CD4-positive, alpha-beta T cell treated with Interleukin-12 subunit alpha and Interleukin-12 subunit beta, for 1 hour (primary cell): ENCODE data around the gene GADD45B.
"Not testable (repeated sequence)": the region's sequence is repeated elsewhere in the genome, so short reads cannot be mapped to it uniquely, and the experiment has no call there.

Source experiments
- DNase-seq: peaks from one replicate; pipeline ENCODE4 v3.0.0-alpha.2; 2020

GADD45B gene

GRCh38 chr19:2469915-2470200 is 6.1 kb upstream of the GADD45B start:
- not testable (repeated sequence) for DNase-seq

DNA sequence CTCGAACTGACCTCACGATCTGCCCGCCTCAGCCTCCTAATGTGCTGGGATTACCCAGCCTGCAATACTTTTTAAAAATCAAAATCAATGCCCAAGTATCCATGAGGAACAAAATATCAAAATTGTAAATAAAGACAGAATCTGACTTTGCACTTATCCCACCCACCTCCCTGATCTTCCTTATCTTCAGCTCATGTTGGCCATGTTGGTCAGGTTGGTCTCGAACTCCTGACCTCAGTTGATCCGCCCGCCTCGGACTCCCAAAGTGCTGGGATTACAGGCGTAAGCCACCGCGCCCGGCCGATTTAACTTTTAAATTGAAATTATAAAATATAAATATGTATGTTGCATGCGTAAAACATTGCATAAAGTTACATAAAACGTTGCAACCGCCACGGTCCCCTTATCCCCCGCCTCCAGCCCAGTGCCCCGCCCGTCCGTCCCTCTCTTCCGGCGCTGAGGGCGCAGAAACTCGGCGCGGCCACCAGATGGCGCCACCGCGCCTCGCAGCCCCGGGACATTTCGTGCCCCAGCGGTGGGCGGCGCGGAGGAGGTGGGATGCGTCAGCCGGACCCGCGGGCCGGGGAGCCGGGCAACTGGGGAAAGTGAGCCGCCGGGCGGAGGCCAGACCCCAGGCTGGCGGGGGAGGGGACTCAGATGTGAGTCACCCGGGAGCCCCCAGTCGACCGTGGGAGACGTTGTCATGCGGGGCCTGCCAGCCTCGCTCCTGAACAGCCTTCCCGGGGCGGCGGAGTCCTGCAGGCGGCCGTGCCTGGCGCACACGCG is 1.5 kb upstream of the GADD45B start:
- peak; percentile 88 for DNase-seq

DNA sequence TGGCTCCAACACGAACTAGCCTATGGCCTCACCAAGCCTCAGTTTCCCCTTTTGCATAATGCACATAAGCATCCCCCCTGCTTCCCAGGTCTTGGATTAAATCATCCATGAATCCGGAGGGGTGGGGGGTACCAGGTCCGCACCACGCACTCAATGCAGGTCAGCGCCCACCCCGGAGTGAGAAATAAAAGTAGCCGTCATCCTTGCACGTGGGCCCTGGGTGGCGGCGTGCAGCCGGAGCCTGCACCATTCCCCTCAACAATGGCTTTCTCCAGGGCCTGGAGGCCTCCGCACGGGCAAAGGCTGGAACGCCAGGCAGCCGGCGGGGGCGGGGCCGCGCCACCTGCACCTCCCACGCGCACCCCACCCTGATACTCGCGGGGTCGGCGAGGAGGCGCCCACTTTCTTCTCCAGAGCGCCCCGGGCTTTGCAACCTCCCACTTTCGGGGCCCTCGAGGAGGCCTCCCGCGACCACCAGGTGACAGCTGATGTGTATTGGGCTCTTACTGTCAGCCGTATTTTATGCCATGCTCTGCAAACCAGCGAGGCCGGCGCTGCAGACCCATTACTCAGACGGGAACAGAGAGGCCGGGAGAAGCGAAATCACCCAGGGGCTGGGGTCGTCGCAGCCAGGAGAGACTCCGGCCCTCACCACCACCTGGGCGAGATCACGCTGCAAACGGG is 767 bp upstream of the GADD45B start:
- DNase-seq: peak; percentile 58

GRCh38 chr19:2476451-2477140 is 669 bp downstream of the GADD45B start:
- DNase-seq: peak; percentile 65

GRCh38 chr19:2477141-2477710 is 1.3 kb downstream of the GADD45B start:
- no peak for DNase-seq

- no peak for DNase-seq
These were observed 1.8 kb downstream of the GADD45B start for GRCh38 chr19:2477732-2478191.

DNA sequence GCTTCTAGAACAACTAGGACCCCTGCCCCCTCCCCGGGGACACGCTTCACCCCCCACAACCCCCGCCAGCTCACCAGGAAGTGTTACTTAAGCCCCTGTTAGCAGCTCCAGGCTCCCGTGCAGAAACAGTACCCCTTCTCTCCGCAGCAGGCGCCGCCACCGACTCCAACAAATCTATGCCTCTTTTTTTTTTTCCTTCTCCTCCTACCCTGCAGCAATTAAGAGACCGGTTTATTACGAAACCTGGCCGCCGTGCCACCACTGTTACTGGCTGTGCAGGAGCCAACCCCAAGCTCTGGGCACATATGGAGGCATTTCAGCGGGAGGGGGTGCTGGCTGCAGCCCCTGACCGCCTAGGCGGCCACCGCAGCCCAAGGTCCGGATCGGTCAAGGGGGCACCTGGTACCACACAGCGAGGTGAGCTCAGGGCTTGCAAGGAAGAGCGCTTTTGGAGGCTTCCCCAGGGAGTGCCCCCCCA is 2.4 kb downstream of the GADD45B start:
- peak; percentile 55 for DNase-seq

DNA sequence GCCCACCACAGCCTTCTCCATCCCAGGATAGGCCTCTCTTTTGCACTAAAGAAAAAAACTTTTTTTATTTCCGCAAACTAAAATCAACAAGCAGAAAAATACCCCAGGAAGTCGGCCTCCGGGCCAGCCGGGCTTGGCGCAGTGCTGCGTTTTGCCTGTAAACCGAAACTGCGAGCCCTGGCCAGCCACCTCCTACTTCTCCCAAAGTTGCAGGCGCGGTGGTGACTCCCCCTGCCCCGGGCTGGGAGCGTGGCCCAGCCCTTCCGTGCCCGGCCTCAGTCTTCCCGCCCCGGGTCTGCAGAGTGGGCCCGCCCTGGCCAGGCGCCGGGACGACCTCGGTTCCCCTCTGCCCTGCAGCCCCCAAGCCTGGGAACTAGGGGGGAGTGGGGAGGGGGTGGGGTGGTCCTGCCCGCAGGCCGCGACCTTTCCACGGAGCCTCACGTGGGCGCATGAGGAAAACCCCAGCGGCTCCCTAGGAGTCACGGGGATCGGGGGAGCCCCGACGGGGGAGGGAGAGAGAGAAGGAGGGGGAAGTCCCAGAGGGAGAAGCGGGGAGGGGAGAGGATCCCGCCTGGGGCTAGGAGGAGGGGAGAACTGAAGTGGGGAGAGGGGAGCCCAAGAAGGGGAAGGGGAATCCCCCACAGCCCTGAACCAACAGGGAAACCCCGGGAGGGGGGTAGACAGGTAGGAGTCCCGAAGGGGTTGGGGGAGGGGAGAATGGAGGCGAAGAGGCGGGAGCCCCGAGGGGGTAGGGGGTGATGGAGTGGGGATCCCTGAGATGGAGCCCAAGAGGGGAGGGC is 3.0 kb downstream of the GADD45B start:
- DNase-seq: peak; percentile 77

GRCh38 chr19:2479556-2480194 is 3.7 kb downstream of the GADD45B start:
- no peak for DNase-seq

- DNase-seq: no peak
These were observed 5.5 kb downstream of the GADD45B start for GRCh38 chr19:2481466-2481865.

GRCh38 chr19:2482354-2483038 is 6.6 kb downstream of the GADD45B start:
- DNase-seq: no peak

- DNase-seq: no peak
These were observed 7.2 kb downstream of the GADD45B start for GRCh38 chr19:2483084-2483483.

- no peak for DNase-seq
These were observed 7.7 kb downstream of the GADD45B start for GRCh38 chr19:2483484-2484151.

GRCh38 chr19:2484178-2484937 is 8.4 kb downstream of the GADD45B start:
- no peak for DNase-seq

GRCh38 chr19:2485428-2485827 is 9.5 kb downstream of the GADD45B start:
- no peak for DNase-seq

DNA sequence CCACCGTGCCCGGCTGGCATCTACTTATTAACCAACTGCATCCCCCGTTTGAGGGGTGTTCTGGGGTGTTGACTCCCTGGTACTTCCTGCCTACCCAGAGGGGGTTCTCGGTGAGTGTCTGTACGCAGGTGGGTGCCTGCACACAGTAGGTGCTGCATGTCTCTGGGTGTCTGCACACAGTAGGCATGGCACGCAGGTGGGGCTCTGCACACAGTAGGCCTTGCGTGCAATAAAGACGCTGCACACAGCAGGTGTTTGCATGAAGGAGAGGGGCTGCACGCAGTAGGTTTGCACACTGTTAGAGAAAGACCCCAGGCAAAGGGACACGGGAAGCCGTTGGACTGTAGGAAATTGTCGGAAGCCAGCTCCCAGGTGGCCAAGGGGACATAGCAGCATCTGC is 11.2 kb downstream of the GADD45B start:
- no peak for DNase-seq

- no peak for DNase-seq
These were observed 11.9 kb downstream of the GADD45B start for GRCh38 chr19:2487842-2488241.

DNA sequence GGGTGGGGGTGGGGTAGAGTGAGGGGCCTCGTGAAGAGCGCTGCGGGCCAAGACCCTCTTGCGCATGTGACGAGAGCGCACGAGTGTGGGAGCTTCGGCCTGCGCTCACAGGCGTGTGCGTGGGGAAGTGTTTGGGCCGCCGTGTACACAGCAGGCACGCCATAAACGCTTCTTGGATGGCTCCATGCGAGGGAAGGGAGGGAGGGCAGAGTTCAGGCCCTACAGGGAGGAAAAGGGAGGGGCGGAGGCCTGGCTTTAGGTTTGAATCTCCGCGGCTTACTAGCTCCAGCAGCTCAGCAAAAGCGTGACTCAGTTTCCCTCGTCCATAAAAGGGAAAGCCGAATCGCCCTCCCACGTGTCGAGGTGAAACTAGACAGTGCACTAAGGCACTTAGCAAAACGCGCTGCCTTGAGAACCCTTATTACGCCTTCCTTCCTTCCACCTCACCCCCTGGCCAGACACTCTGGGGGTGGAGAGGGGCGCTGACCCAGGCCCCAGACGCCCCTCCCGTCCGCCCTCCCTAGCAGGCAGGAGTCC is 12.5 kb downstream of the GADD45B start:
- no peak for DNase-seq

DNA sequence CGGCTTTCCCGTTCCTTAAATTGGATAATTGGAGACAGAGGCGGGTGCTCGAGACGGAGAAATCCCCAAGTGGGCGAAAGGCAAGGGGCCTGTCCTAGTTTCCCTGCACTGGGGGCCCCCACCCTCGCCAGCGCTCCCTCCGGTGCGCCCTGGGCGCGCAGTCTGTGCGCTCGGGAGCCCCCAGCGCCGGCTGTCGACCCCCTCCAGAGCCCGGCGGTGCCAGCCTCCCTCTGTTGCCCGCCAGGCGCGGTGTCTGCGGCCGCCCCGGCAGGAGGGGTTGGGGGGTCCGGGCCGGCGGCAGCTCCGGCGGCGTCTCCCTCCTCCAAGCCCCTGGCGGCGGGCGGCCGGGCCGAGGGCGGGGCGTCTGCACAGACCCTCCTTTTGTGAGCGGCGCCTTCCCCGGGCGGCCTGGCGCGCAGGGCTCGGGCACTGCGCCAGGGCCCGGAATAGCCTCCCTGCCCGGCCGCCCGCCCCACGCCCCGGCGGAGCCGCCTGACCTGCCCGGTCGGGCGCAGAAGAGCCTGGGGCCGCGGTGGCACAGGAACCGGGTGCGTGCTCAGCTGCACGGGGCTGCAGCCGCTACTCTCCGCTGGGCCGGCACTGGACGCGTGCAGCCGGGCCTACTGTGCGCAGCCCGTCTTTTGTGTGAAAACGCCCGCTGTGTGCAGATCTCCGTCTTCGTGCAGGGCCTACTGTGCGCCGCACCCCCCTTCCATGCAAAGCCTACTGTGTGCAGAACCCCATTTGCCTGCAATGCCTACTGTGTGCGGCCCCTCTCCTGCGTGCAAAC is 13.2 kb downstream of the GADD45B start:
- no peak for DNase-seq
